Measurements from ENCODE around the gene PLXNB2.

DNA sequence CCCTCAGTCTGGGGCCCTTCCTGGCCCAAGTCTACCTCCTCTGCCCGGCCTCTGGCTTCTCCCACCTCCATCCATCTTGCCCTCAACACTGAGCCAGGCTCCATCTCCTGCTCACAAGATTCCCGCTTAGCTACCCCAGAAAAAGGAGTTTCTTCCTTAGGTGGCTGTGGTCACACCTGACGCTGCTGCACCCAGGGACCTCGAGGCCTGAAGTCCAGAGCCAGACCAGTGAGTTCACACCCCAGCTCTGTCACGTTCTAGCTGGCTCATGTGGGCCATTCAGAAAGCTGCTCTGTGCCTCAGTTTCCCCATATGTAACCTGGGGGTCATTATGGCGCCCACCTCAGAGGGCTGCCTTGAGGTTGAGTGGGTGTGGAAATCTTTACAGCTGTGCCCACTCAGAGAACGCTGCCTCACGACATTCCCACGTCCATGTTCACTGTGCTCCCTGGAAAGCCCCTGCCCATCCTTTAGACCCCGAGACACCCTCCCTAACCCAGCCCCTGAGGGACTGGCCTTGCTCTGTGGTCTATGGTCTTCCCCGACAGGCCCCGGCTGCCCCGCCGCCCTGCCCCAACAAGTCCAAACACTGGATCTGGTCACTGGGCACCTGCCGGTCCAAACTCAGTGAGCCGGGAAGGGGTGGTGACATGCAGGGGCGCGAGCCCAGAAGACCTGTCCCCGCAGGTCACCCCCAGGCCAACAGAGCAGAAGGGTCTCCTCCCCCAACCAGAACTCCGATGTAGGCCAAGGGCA is 9.8 kb downstream of the PLXNB2 start:
- TF ChIP-seq, protein P1, sequence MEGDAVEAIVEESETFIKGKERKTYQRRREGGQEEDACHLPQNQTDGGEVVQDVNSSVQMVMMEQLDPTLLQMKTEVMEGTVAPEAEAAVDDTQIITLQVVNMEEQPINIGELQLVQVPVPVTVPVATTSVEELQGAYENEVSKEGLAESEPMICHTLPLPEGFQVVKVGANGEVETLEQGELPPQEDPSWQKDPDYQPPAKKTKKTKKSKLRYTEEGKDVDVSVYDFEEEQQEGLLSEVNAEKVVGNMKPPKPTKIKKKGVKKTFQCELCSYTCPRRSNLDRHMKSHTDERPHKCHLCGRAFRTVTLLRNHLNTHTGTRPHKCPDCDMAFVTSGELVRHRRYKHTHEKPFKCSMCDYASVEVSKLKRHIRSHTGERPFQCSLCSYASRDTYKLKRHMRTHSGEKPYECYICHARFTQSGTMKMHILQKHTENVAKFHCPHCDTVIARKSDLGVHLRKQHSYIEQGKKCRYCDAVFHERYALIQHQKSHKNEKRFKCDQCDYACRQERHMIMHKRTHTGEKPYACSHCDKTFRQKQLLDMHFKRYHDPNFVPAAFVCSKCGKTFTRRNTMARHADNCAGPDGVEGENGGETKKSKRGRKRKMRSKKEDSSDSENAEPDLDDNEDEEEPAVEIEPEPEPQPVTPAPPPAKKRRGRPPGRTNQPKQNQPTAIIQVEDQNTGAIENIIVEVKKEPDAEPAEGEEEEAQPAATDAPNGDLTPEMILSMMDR (conservative IDR thresholded peaks at IDR 0.05): no peak
- TF ChIP-seq ZFX (IDR thresholded peaks at IDR 0.05): no peak
